ENCODE data around the gene ACSL5.

DNA sequence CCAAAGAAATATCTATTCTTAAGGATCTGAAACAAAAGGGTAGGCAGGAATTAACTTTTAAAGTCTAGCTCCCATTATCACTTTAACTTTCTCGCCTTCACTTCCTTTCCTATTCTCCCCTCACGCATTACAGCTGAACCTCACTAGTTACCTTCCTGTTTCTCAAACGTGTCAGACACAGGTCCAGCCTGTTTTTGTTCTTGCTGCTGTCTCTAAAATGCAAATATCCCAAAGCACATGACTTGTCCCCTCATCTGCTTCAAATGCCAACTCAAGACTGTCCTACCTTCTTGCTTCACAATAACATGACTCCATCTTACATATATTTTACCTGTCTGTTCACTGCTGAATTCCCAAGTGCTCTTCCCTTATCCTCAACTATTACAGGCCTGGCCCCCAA, 55.2 kb downstream of the ACSL5 start:
- TF ChIP-seq, protein P1, sequence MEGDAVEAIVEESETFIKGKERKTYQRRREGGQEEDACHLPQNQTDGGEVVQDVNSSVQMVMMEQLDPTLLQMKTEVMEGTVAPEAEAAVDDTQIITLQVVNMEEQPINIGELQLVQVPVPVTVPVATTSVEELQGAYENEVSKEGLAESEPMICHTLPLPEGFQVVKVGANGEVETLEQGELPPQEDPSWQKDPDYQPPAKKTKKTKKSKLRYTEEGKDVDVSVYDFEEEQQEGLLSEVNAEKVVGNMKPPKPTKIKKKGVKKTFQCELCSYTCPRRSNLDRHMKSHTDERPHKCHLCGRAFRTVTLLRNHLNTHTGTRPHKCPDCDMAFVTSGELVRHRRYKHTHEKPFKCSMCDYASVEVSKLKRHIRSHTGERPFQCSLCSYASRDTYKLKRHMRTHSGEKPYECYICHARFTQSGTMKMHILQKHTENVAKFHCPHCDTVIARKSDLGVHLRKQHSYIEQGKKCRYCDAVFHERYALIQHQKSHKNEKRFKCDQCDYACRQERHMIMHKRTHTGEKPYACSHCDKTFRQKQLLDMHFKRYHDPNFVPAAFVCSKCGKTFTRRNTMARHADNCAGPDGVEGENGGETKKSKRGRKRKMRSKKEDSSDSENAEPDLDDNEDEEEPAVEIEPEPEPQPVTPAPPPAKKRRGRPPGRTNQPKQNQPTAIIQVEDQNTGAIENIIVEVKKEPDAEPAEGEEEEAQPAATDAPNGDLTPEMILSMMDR (IDR thresholded peaks at IDR 0.05; ENCODE audit: low read depth, low read length): no peak
- TF ChIP-seq EZH2phosphoT487 (IDR thresholded peaks at IDR 0.05; ENCODE audit: low read depth): no peak

Measured in OCI-LY3 (cell line).